ENCODE measurements around the gene HS6ST2. TPM values are rescaled to one million over a fixed set of nuclear protein-coding genes. Genes with fewer than 3 reads are reported as not detected.

HS6ST2 gene
- total RNA-seq, 1 donor, result not detected

DNA sequence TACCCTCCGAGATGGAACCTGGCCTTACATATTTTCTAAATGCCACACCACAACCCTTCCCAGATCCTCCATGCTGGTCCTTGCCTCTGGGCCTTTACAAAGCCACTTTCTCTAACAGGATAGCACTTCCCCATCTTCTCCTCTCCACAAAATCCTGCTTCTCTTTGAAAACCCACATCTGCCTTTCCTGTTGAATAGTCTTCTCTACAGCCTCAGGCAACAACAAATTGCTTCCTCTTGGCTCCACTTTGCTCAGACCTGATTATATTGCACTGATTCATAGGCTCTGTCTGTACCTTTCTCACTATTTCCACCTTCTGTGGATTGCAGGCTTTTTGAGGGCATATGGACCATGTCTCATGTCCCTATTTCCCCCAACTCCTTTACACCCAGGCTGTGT, 265.9 kb downstream of the HS6ST2 start:
- DNase-seq (ENCODE audit: insufficient read length, low spot score, missing footprints), result no peak
- no peak overlapping the region for H2AFZ ChIP-seq (ENCODE audit: low read length)
- no peak for TF ChIP-seq CTCF (IDR thresholded peaks at IDR 0.05; ENCODE audit: extremely low read depth, low read depth, low read length)
- H3K4me3 ChIP-seq (ENCODE audit: insufficient read depth, low read length), result no peak overlapping the region
- no peak overlapping the region for H3K27ac ChIP-seq (ENCODE audit: low read depth, low read length)
- peaks cover 4% of the 10 kb centered on the region for H3K4me1 ChIP-seq (ENCODE audit: insufficient read depth, low read length)
- H3K4me2 ChIP-seq (ENCODE audit: insufficient read depth, low read length), result peak overlapping the region; percentile 34
- H4K20me1 ChIP-seq (ENCODE audit: insufficient read depth, low read length), result no peaks in the 10 kb centered on the region
- H3K36me3 ChIP-seq (ENCODE audit: insufficient read depth, low read length), result no peaks in the 10 kb centered on the region
- H3K79me2 ChIP-seq (ENCODE audit: insufficient read depth, low read length), result no peaks in the 10 kb centered on the region
- H3K9me3 ChIP-seq (ENCODE audit: low read depth, low read length), result no peaks in the 10 kb centered on the region
- peaks cover 16% of the 10 kb centered on the region for H3K27me3 ChIP-seq (ENCODE audit: insufficient read depth, low read length)

DNA sequence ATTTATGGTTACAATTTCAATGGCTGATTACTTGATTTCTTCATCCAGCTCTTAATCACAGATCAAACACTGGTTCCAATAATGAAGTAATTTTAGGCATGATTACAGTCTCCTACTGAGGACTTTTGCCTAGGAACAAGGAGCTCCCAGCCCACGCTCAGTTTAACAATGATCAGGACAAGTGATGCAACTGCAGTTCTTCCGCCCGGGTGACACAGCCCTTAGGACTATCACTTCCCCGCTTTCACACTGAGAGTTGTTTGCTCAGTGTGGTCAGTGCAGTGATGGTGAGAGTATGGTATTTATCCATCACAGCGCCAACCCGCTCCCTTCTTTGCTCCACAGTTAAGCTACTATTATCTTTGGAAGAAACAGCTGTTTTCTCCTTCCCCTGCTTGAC, 266.4 kb downstream of the HS6ST2 start:
- H2AFZ ChIP-seq (ENCODE audit: low read length), result no peak overlapping the region
- no peak overlapping the region for H3K27ac ChIP-seq (ENCODE audit: low read depth, low read length)
- peaks cover 4% of the 10 kb centered on the region for H3K4me1 ChIP-seq (ENCODE audit: insufficient read depth, low read length)
- peak; percentile 48 for DNase-seq (ENCODE audit: insufficient read length, low spot score, missing footprints)
- no peaks in the 10 kb centered on the region for H3K79me2 ChIP-seq (ENCODE audit: insufficient read depth, low read length)
- H4K20me1 ChIP-seq (ENCODE audit: insufficient read depth, low read length), result no peaks in the 10 kb centered on the region
- no peak overlapping the region for H3K4me3 ChIP-seq (ENCODE audit: insufficient read depth, low read length)
- H3K27me3 ChIP-seq (ENCODE audit: insufficient read depth, low read length), result peaks cover 12% of the 10 kb centered on the region
- peak overlapping the region; percentile 34 for H3K4me2 ChIP-seq (ENCODE audit: insufficient read depth, low read length)
- TF ChIP-seq CTCF (IDR thresholded peaks at IDR 0.05; ENCODE audit: extremely low read depth, low read depth, low read length), result no peak
- no peaks in the 10 kb centered on the region for H3K36me3 ChIP-seq (ENCODE audit: insufficient read depth, low read length)
- H3K9me3 ChIP-seq (ENCODE audit: low read depth, low read length), result no peaks in the 10 kb centered on the region

DNA sequence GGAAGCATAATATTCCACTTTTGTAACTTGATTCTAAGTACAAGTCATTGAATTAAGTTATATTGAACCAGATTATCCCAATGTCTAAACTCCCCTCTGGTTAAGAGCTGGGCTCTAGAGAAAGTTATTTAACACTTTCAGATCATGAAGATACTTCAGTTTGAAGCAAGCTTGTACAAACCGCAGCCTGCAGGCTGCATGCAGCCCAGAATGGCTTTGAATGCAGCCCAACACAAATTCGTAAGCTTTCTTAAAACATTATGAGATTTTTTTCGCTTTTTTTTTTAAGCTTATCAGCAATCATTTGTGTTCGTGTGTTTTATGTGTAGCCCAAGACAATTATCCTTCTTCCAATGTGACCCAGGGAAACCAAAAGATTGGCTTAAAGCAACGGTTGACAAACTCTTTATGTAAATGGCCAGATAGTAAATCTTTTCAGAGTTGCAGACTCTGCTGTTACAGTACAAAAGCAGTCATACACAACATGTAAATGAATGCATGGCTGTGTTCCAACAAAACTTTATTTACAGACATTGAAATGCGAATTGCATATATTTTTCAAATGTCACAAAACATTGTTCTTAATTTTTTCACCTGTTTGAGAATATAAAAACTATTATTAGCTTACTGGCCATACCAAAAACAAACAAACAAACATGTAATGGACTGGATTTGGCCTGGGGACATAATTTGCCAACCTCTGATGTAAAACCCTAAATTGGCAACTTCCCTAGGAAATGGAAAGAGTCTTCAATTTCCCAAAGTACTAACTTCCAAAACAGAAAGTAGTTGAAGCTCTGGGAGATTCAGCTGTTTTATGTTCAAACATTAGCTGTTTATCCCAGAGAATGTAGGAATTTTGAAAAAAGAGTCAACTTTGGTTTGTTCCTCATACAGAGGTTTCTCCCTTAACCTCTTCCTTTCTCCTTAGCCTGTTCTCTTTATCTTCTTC, 268.5 kb downstream of the HS6ST2 start:
- H3K27ac ChIP-seq (ENCODE audit: low read depth, low read length), result no peak overlapping the region
- H3K4me3 ChIP-seq (ENCODE audit: insufficient read depth, low read length), result no peak overlapping the region
- no peaks in the 10 kb centered on the region for H3K9me3 ChIP-seq (ENCODE audit: low read depth, low read length)
- no peaks in the 10 kb centered on the region for H3K79me2 ChIP-seq (ENCODE audit: insufficient read depth, low read length)
- no peak for DNase-seq (ENCODE audit: insufficient read length, low spot score, missing footprints)
- H2AFZ ChIP-seq (ENCODE audit: low read length), result no peak overlapping the region
- H3K36me3 ChIP-seq (ENCODE audit: insufficient read depth, low read length), result no peaks in the 10 kb centered on the region
- no peaks in the 10 kb centered on the region for H4K20me1 ChIP-seq (ENCODE audit: insufficient read depth, low read length)
- no peak for TF ChIP-seq CTCF (IDR thresholded peaks at IDR 0.05; ENCODE audit: extremely low read depth, low read depth, low read length)
- peaks cover 4% of the 10 kb centered on the region for H3K4me1 ChIP-seq (ENCODE audit: insufficient read depth, low read length)
- H3K4me2 ChIP-seq (ENCODE audit: insufficient read depth, low read length), result no peak overlapping the region
- H3K27me3 ChIP-seq (ENCODE audit: insufficient read depth, low read length), result peaks cover 17% of the 10 kb centered on the region

DNA sequence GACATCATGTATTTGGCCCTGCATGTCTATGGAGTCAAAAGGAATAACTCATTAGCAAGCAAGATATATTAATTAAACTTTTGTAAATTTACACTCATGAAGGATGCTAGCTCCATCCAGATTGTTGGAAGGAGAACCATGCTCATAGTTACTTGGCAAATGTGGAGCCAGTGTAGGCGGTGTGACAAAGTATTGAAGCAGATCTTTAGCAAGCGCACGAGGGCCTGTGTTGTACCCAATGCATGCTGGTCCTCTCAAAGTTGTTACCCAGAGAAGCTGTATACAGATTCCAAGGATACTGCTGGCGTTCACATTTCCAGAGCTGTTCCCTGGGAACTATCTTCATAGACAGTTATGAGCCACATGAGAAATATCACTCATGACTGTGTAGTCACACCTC, 273.2 kb downstream of the HS6ST2 start:
- Histone ChIP-seq H4K20me1 (ENCODE audit: insufficient read depth, low read length) (no peaks in the 10 kb centered on the region), H3K4me3 (ENCODE audit: insufficient read depth, low read length) (no peak overlapping the region), H3K9me3 (ENCODE audit: low read depth, low read length) (no peaks in the 10 kb centered on the region), H3K4me2 (ENCODE audit: insufficient read depth, low read length) (no peak overlapping the region), H2AFZ (ENCODE audit: low read length) (no peak overlapping the region), H3K27me3 (ENCODE audit: insufficient read depth, low read length) (peaks cover 21% of the 10 kb centered on the region), H3K79me2 (ENCODE audit: insufficient read depth, low read length) (no peaks in the 10 kb centered on the region), H3K36me3 (ENCODE audit: insufficient read depth, low read length) (no peaks in the 10 kb centered on the region), H3K4me1 (ENCODE audit: insufficient read depth, low read length) (no peaks in the 10 kb centered on the region), H3K27ac (ENCODE audit: low read depth, low read length) (no peak overlapping the region)
- no peak for TF ChIP-seq CTCF (IDR thresholded peaks at IDR 0.05; ENCODE audit: extremely low read depth, low read depth, low read length)
- DNase-seq (ENCODE audit: insufficient read length, low spot score, missing footprints), result no peak
